Measurements from ENCODE around the gene STK24.
"Not testable (repeated sequence)": the region's sequence is repeated elsewhere in the genome, so short reads cannot be mapped to it uniquely, and the experiment has no call there.

Gene STK24

GRCh38 chr13:98584668-98585397, 7.9 kb upstream of the STK24 start:
- DNase-seq (ENCODE audit: low spot score) = no peak

GRCh38 chr13:98582947-98583346, 6.0 kb upstream of the STK24 start:
- DNase-seq (ENCODE audit: low spot score) (no peak), FAIRE-seq (no peak)

More at GRCh38 chr13:98584668-98585397, 7.9 kb upstream of the STK24 start:
- FAIRE-seq = no peak

DNA sequence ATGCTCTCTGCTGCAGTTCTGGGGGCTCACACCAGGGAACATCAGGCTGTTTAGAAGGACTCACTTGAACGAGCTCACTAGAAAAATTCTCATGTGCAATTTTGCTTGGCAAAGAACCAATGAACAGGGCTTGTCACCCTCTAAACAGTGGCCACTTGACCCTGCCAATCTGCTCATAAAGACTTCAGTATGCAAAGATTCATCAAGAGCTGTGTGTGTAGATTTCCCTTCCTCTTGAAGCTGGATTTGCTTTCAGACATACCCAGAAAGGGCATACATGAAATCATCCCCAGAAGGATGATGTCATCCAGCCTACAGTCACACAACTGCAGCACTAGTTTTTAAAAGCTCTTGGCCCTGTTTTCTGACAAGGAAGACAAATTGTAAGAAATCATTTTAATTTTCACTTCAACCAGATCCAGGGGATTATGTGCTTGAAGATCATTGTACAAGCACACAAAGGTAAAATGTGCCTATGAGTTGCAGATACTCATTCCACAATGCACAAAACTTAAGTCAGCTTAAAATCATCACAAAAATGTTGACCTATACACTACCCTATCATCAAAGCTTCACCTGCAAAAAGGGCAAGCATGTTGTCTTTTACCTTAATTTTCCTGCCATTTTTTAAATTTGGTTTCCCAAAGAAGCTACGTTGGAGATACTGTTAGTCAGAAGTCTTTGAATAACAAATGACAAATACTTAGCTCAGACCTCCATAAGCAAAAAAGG, 5.2 kb upstream of the STK24 start:
- FAIRE-seq = no peak
- DNase-seq (ENCODE audit: low spot score) = no peak

DNA sequence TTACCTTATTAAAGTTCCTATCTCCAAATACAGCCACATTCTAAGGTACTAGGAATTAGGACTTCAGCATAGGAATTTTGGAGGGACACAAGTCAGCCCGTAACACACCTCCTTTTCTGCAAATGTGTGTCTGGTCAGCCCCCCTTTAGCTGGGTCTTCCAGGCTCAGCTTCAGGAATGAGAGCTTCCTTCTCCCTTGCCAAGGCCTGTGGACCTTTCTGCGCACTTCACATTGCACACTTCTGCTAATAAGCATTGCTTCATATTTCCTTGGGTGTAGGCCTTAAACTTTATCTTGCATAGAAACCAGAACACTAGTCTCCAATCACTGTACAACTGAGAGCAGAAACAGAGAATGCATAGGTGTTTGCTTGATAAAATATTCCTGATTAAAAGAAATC, 4.5 kb upstream of the STK24 start:
- DNase-seq (ENCODE audit: low spot score) = no peak
- no peak for FAIRE-seq

DNA sequence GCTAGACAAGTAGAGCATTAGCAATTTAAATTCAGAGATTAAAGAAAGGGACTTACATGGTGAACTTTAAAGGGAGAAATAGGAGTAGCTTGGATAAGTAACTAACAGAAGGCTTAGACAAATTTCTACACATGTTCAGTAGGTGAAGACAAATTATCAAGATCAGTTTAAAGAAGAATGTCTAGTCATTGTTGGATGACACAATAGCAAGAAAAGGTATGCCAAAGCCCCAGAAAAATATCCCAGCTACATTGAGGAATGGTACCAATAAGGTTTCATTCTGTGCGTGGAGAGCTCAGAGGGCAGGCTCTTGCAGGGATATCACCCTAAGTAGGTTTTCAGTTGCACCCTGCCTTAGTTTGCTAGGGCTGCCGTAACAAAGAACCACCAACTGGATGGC, 3.5 kb upstream of the STK24 start:
- FAIRE-seq (no peak), DNase-seq (ENCODE audit: low spot score) (no peak)

- DNase-seq (ENCODE audit: low spot score) (peak; percentile 7), FAIRE-seq (no peak)
Observed at GRCh38 chr13:98577836-98578285, 954 bp upstream of the STK24 start.

- FAIRE-seq (no peak), DNase-seq (ENCODE audit: low spot score) (peak; percentile 50)
Observed at GRCh38 chr13:98576200-98576945, 534 bp downstream of the STK24 start.

GRCh38 chr13:98575904-98576199, 1.1 kb downstream of the STK24 start:
- FAIRE-seq = no peak
- DNase-seq (ENCODE audit: low spot score) = no peak

GRCh38 chr13:98575009-98575903, 1.7 kb downstream of the STK24 start:
- no peak for DNase-seq (ENCODE audit: low spot score)

GRCh38 chr13:98571955-98572662, 4.8 kb downstream of the STK24 start:
- DNase-seq (ENCODE audit: low spot score) (no peak), FAIRE-seq (no peak)

More at GRCh38 chr13:98575009-98575903, 1.7 kb downstream of the STK24 start:
- no peak for FAIRE-seq

DNA sequence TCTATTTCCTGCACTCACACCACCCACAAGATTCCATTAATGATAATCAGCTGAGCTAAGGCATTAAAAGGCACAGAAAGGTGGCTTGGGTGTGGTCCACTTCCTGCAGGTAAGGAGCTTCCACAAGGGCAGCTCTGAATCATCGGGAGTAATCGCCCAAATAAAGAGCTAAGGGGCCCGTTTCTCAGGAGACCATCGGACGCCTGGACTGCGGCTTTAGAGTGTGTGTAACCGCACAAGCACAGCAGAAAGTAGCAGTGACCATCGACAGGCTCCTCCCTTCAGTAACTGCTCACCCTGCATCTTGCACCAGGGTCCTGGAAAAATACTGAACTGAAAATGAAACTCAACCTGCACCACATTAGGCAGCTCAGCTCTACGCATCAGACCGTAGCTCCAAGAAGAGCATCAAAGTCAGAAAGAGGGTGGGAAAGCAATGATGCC, 6.0 kb downstream of the STK24 start:
- FAIRE-seq (no peak), DNase-seq (ENCODE audit: low spot score) (no peak)

DNA sequence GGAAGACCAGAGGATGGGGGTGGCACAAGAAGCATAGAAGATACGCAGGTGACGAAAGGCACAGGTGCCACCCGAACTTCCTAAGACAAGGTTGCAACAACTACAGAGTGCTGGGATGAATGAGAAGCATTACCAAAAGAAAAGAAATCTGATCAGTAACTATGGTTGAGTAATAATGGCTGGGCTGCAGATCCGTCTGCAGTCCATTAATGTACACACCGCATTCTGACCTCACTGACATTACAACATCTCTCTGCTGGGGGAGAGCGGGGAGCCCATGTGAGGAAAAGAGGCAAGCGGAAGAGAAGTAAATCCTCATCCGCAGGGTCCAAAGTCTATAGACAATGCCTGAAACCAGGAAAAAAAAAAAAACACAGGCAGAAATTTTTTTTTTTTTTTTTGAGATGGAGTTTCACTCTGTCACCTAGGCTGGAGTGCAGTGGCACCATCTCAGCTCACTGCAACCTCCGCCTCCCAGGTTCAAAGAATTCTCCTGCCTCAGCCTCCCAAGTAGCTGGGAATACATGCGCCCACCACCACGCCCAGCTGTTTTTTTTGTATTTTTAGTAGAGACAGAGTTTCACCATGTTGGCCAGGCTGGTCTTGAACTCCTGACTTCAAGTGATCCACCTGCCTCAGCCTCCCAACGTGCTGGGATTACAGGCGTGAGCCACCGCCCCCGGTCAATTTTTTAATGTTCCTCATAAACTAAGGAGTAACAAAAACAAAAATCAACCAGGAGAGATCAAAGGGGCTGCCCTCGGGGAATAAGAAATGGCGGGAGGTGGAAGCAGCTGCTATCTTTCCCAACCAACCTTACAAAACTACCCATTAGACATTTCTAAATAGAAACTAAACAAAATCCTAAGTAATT, 7.2 kb downstream of the STK24 start:
- DNase-seq (ENCODE audit: low spot score) = not testable (repeated sequence)

DNA sequence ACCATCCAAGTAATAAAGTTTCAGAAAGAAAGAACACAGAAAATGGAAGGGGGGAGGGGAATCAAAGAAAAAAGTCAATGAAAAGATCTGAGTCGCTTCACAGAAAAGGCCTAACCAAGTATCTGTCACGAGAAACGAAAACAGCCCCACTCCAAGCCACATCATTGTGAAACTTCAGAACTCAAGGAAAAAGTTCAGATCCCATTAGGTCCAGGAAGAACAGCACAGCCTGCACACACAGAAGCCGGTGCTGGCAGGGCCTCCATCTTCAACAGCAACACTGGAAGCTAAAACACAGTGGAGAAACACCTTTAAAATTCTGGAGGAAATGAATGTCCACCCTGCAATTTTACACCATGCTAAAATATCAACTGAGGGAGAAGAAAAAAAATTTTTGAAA, 8.0 kb downstream of the STK24 start:
- no peak for DNase-seq (ENCODE audit: low spot score)
- no peak for FAIRE-seq

More for the DNA sequence above, 7.2 kb downstream of the STK24 start:
- FAIRE-seq = not testable (repeated sequence)

- no peak for FAIRE-seq
Observed at GRCh38 chr13:98567140-98567539, 9.8 kb downstream of the STK24 start.

DNA sequence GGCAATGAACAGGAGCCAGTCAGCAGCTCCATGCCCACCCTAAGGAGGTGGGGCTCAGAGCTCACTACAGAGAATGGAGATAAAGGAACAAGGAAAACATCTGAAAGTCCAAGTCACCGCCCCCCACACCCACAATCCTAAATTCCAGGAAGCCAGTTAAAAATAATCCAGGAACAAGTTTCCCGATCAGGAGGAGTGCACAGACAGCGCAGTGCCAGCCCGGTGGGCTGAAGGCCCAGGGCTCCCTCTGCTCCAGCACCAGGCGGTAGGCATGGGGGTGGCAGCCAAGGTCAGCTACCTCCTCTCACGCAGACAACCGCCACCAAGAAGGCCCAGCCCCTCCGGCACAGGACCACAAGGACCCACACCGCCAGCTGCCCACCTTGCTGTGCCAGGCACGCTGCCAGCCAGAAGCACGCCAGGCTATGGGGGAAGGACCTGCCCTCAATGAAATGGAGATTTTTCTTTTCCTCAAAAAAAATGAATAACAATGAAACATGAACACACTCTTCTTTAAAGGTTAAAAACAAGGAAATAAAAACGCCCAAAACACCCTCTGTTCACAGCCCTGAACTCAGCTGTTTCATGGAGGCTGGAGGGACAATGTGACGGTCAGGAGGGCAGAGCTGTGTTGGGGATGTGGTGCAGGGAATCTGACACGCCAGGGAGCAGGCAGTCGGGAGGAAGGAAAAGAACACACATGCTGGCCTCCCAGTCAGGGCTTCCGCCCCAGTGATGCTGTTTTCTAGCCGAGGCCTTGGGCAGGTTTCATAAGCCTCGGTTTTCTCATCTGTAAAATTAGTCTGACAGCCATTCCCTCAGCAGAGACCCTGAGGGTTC, 11.0 kb downstream of the STK24 start:
- DNase-seq (ENCODE audit: low spot score) (no peak), FAIRE-seq (no peak)

More at GRCh38 chr13:98567140-98567539, 9.8 kb downstream of the STK24 start:
- DNase-seq (ENCODE audit: low spot score) = no peak

DNA sequence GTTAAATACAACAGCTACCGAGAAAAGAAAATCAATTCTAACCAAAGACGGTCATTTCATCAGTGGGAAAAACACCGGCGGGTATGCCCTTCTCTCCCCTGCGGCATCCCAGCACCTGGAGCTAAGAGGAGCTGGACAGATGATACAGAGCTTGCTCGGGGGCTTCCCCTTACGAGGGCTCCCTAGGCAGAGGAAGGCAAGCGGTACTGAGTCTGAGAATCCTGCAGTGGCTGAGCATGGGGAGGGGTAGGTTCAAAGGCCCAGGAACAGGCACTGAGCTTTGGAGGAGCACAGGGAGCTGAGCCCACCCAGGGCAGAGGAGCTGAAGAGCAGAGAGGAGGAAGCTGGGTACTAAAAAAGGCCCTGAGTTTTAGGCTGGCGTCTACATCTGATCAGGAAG, 12.7 kb downstream of the STK24 start:
- no peak for FAIRE-seq

GRCh38 chr13:98563071-98563470, 13.8 kb downstream of the STK24 start:
- FAIRE-seq (no peak), DNase-seq (ENCODE audit: low spot score) (no peak)

More for the DNA sequence above, 12.7 kb downstream of the STK24 start:
- DNase-seq (ENCODE audit: low spot score) = no peak

DNA sequence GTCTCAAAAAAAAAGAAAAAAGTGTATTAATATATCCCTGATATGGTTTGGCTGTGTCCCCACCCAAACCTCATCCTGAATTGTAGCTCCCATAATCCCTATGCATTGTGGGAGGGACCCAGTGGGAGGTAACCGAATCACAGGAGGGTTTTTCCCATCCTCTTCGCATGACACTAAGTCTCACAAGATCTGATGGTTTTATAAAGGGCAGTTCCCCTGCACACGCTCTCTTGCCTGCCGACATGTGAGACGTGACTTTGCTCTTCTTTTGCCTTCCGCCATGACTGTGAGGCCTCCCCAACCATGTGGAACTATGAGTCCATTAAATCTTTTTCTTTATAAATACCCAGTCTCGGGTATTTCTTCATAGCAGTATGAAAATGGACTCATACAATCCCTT, 17.7 kb downstream of the STK24 start:
- DNase-seq (ENCODE audit: low spot score) (no peak), FAIRE-seq (no peak)

Data from urothelium cell line (cell line).